Measurements from ENCODE around the gene STK33.

The STK33 gene

DNA sequence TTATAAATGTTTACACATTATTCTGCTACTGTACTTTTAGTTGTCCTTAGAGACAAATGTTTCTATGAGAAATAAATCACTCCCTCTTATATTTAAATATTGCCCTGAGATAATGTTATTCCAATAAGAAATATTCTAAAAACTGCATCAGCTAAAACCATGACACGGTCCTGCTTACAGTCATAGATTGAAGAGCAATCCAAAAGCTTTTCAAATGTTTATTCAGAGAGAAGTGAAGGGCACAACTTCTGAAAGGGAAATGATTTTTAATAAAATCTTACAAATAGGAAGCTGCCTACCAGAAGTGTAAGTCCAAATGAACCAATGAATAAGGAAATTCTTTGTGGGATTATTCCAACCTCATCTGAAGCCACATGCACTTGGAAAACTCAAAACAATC, 49.2 kb downstream of the STK33 start:
- TF ChIP-seq, protein P1, sequence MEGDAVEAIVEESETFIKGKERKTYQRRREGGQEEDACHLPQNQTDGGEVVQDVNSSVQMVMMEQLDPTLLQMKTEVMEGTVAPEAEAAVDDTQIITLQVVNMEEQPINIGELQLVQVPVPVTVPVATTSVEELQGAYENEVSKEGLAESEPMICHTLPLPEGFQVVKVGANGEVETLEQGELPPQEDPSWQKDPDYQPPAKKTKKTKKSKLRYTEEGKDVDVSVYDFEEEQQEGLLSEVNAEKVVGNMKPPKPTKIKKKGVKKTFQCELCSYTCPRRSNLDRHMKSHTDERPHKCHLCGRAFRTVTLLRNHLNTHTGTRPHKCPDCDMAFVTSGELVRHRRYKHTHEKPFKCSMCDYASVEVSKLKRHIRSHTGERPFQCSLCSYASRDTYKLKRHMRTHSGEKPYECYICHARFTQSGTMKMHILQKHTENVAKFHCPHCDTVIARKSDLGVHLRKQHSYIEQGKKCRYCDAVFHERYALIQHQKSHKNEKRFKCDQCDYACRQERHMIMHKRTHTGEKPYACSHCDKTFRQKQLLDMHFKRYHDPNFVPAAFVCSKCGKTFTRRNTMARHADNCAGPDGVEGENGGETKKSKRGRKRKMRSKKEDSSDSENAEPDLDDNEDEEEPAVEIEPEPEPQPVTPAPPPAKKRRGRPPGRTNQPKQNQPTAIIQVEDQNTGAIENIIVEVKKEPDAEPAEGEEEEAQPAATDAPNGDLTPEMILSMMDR (IDR thresholded peaks at IDR 0.05; ENCODE audit: insufficient read depth, missing control alignments) = no peak
- DNase-seq (ENCODE audit: insufficient read length, low spot score) (no peak), FAIRE-seq (no peak)

- no peak for FAIRE-seq
- no peak for DNase-seq (ENCODE audit: insufficient read length, low spot score)
- TF ChIP-seq, protein P1 (IDR thresholded peaks at IDR 0.05; ENCODE audit: insufficient read depth, missing control alignments) = no peak
Measured at GRCh38 chr11:8543278-8543677, 50.8 kb downstream of the STK33 start.

GRCh38 chr11:8541448-8541847, 52.6 kb downstream of the STK33 start:
- FAIRE-seq = no peak
- no peak for DNase-seq (ENCODE audit: insufficient read length, low spot score)
- TF ChIP-seq, protein P1 (IDR thresholded peaks at IDR 0.05; ENCODE audit: insufficient read depth, missing control alignments) = no peak

DNA sequence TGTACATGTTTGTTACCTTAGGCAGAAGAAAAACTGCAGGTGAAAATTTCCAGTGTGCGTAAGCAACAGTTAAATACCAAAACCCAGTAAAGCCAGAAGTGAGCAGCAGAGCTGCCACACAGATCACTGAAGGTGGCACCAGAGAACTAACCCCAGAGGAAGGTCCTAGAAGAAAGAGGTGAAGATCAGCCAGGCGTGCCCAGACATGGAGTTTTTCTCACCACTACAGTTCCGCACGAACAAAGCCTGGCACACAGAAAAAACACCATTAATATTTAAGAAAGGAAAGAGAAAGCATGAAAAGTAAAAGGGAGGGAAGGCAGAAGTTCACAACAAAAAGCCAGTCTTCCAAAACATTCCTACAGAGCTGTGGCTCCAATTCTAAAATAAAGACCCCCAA, 60.7 kb downstream of the STK33 start:
- TF ChIP-seq, protein P1 (IDR thresholded peaks at IDR 0.05; ENCODE audit: insufficient read depth, missing control alignments) = no peak
- DNase-seq (ENCODE audit: insufficient read length, low spot score) (no peak), FAIRE-seq (peak; percentile 16)

- no peak for FAIRE-seq
- TF ChIP-seq, protein P1 (IDR thresholded peaks at IDR 0.05; ENCODE audit: insufficient read depth, missing control alignments) = no peak
Measured at GRCh38 chr11:8532475-8532874, 61.6 kb downstream of the STK33 start.

GRCh38 chr11:8531982-8532381, 62.0 kb downstream of the STK33 start:
- FAIRE-seq (no peak), DNase-seq (ENCODE audit: insufficient read length, low spot score) (no peak)
- TF ChIP-seq, protein P1 (IDR thresholded peaks at IDR 0.05; ENCODE audit: insufficient read depth, missing control alignments) = no peak

More at GRCh38 chr11:8532475-8532874, 61.6 kb downstream of the STK33 start:
- DNase-seq (ENCODE audit: insufficient read length, low spot score) = no peak

DNA sequence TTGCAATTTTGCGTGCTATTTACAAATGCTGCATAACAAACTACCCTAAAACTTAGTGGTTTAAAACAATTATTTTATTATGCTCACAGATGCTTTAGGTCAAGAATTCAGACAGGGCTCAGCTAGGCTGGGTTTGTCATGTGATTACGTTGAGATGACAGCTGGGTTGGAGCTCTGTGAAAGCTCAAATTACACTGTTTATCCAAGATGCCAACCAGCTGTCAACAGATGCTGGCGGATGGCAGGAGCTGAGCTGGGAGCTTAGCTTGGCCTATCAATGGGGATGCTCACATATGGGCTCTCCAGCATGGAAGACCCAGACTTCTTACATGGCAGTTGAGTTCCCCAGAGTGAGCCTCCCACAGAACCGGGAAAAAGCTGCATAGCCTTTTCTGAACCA, 62.7 kb downstream of the STK33 start:
- peak; percentile 26 for DNase-seq (ENCODE audit: insufficient read length, low spot score)
- peak; percentile 96 for FAIRE-seq
- TF ChIP-seq, protein P1 (IDR thresholded peaks at IDR 0.05; ENCODE audit: insufficient read depth, missing control alignments) = no peak
